ENCODE results near the gene MAP4.

GRCh38 chr3:47994180-47994579 is 22.0 kb downstream of the MAP4 start:
- TF ChIP-seq EZH2 (IDR thresholded peaks at IDR 0.05; ENCODE audit: borderline replicate concordance, insufficient read depth, low read length, poor library complexity, severe bottlenecking) (no peak), CTCF (IDR thresholded peaks at IDR 0.05; ENCODE audit: poor library complexity, severe bottlenecking) (no peak), MXI1 (conservative IDR thresholded peaks at IDR 0.05; ENCODE audit: poor library complexity, severe bottlenecking) (no peak)
